RKO (cell line): Measurements from ENCODE around the gene ERGIC1.

Source experiments
- DNase-seq: peaks from one replicate; pipeline ENCODE4 v3.0.0-alpha.2; 2016; ENCODE audit warnings: low spot score

ERGIC1 gene

GRCh38 chr5:172866378-172866777 lies 32.3 kb downstream of the ERGIC1 start:
- no peak for DNase-seq

DNA sequence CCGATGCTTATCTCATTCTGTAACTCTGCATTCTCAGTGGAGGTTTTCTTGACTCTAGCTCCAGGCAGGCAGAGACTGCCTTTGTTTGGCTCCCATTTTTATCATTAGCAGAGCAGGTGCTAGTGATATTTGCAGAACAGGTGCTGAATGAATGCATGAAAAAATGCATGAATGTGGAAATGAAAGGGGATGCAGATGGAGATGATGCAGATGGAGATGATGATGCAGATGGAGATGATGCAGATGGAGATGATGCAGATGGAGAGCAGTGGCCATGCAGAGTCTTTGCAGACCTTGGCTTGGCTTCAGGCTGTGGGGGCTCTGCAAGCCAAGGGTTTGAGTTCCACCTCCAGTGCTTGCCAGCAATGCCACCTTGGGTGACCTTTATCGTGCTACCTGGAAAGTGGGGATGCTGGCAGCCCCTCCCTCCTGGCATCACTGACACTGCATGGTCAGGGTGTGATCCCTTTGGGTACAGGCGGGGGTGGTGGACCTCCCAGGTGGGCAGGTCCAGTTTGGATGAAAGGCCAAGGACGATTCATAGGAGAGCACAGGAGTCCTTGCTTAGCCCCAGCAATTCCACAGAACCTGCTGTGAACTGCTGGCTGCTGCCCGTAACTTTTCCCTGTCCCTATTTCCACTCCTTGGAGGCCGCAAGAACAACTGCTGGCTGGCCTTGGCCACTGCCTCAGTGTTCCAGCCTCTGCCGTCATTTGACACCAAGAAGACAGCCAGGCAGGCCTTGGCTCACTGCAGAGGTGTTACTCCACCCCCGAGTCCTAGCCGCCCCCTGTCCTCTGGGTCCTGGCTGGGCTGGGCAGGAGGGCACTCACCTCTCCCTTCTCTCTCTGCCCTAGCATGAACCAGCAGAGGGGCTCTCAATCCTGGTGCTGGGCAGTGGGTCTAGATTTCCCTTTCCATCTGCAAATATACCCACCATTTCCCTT lies 33.0 kb downstream of the ERGIC1 start:
- no peak for DNase-seq

- no peak for DNase-seq
Measured at GRCh38 chr5:172867761-172868435, 33.8 kb downstream of the ERGIC1 start.

- DNase-seq = peak; percentile 34
Measured at GRCh38 chr5:172868436-172868923, 34.4 kb downstream of the ERGIC1 start.

DNA sequence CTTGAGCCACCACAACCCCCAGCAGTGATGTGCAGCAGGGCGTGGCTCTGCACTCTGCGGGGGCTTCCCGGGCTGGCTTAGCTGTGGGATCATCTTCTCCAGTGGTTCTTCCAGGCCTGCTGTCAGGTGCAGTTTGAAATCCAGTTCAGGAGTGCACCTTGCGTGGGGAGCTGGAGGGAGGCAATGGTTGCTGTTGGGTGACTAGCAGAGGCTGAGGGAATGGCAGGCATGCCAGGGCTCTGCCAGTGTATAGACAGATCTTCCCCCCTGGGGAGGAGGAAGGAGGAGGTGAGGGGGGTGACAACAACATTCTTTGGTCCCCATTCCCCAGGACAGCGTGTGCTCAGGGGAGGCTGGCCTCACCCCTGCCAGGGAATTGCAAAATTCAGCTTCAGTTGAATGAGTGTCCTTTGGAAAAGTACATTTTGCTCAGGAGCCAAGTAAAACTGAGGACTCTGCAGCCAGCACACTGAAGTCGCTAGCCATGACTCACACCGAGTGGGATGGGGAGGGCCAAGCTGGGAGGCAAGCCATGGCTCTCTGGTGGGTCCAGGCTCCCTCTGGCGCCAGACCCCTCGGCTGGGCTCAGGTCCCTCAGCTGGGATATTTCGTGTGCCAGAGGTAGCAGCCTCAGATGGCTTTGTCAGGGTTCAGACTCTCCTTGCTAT lies 35.0 kb downstream of the ERGIC1 start:
- DNase-seq = no peak

GRCh38 chr5:172869691-172870090 lies 35.6 kb downstream of the ERGIC1 start:
- DNase-seq = no peak

- DNase-seq = peak; percentile 37
Measured at GRCh38 chr5:172870291-172870714, 36.3 kb downstream of the ERGIC1 start.

- DNase-seq = no peak
Measured at GRCh38 chr5:172870715-172871461, 36.8 kb downstream of the ERGIC1 start.

- DNase-seq = no peak
Measured at GRCh38 chr5:172871536-172871935, 37.5 kb downstream of the ERGIC1 start.

DNA sequence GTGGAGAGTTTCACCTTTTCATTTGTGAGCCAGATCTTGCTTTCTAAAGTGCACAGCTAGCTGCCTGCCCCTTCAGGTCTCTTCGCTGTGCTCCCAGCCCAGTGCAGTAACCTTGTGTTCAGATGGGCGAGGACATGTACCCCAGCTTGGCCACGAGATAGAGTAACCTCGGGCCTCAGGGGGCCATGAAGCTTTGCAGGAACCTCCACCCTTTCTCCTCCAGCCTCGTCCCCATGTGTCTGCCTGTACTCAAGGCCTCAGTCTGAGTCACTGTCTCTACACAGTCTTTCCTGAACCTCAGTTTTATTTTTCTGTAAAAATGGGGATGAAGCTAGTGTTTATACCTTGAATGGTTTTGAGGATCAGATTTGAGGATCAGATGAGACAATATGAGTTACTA lies 37.9 kb downstream of the ERGIC1 start:
- no peak for DNase-seq

DNA sequence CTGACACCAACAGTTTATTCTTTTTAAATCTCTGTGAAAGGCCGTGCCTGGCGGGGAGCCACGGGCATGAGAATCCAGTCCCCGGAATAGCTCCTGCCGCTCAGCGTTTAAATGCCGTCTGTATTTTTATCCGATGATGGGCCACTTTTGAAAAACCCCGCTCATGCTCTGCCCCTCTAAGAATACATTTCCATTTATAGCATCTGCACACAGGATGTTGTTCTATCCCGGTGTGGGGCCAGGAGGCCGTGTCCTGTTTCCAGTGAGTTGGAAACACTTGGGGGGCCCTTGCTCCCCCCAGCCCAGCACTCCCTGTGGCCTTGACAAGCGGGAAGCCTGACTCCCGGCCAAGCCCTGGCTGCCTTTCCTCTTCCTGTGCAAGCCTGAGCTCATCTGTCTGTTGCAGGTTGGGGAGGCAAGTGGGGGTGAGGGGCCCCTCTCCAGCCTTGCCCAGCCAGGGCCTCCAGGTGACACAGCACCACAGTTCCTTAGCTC lies 39.0 kb downstream of the ERGIC1 start:
- no peak for DNase-seq

DNA sequence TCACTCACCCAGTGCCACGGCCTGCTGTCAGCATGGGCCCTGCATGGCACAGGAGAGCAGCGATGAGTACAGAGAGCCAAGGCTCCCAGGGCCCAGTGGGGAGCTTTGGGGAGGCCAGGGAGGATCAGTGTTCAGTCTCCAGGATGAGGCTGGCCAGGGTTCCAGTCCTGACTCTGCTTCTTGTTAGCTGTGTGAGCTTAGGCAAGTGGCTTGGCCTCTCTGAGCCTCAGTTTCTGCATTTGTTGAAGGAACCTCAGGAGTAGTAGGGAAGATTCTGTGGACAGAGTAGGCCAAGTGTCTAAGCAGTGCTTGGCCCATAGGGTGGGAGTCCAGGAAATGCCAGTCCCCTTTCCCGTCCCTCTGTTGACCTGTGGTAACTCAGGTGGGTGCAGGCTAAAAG lies 39.5 kb downstream of the ERGIC1 start:
- no peak for DNase-seq

DNA sequence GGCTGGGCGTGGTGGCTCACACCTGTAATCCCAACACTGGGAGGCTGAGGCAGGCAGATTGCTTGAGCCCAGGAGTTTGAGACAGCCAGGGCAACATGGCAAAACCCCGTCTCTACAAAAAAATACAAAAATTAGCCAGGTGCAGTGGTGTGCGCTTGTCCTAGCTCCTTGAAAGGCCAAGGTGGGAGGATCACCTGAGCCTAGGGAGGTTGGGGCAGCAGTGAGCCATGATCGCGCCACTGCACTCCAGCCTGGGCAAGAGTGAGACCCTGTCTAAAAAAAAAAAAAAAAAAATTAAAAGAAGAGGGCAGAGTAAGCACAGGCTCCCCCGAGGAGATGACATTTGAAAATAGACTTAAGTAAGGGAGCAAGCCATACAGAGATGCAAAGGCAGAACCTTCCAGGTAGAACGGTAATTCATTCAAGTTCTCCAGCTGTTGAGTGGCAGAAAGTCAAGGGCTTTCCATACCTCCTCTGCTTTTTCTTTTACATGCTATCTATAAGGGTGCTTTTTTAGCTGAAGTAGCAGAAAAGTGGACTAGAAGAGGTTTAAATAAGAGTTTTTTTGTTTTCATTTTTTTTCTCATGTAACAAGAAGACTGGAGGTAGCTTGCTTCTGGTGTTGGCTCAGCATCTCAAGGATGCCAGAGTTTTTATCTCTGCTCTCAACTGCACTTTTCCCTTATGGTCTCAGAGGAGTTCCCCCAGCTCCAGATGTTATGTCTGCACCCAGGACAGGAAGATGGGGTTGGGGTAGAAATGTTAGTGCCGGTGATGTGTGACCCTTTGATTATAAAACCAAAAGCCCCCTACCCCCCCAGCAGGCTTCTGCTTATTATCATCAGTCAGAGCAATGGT lies 40.8 kb downstream of the ERGIC1 start:
- no peak for DNase-seq

- no peak for DNase-seq
Measured at GRCh38 chr5:172875505-172876279, 41.6 kb downstream of the ERGIC1 start.

GRCh38 chr5:172876578-172876977 lies 42.5 kb downstream of the ERGIC1 start:
- DNase-seq = no peak

- no peak for DNase-seq
Measured at GRCh38 chr5:172877466-172878260, 43.6 kb downstream of the ERGIC1 start.

DNA sequence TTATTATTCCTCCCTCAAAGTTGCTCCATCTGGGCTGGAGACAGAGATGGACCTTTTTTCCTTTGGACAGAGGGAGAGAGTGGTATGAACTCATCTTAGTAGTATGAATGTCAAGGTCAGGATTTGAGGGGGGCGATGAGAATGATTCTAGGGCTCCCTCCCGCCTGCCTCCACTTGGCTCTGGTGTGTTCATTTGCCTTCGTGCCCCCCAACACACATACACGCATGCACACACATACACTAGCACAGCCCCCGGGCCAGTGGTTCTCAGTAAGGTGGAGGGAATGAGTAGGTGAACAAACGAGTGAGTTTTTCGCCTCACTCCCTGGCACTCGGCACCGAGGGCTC lies 44.5 kb downstream of the ERGIC1 start:
- DNase-seq = no peak

DNA sequence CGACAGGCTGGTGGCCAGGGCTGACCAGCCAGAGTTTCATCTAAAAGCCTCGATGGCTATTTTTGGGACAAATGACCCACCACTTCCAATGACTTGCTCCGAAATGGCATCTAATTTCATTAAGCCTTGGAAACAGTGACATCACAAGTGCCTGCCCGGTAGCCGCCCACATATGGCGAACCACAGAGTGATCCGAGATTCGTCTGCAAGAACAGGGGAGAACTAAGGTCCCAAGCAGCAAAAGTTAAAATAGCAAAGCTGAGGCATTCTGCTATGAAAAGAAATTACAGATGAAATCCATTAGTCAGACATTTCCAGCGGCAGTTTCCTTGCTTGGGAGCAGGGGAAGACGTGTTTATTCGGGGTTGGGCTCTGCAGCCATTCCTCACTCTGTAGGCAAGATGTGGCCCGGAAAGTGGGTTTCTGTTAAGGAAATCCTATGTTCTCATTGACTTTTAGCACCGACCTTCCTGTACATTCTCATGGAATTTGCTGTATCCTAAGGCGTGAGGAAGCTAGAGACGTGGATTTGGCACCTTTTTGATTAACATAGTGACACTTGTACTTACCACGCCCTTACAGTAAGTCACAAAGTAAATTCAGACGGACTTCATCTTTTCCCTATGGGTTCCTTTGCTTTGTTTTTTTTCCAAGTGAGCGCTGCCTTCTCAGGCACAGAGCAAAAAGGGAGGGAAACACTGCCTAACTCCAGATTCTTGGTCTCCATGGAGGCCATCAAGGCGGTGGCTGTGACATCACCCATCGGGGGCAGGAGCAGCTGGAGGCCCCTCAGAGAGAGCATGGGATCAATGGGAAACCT lies 45.1 kb downstream of the ERGIC1 start:
- no peak for DNase-seq
